CD4-positive, alpha-beta T cell treated with Interleukin-15 for 4 hours (primary cell): Measurements from ENCODE around the gene GUK1.

Experiments used
- DNase-seq: peaks from one replicate; pipeline ENCODE4 v3.0.0-alpha.2; 2020; ENCODE audit warnings: low spot score

Gene GUK1

DNA sequence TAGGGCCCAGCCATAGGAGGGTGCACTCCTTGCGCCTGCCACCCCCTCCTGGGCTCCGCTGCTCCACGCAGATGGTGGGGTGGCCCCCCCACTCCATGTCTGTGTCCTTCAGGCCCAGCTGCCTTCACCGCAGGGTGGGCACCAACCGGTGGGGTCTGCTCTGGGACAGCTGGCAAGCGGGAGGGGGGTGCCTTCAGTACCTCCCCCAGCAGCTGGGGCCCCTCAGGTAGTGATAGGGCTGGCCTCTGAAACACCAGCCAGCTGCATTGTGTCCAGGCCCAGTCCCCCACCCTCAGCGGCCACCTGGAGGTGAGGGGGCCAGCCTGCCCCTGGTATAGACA, 10.0 kb downstream of the GUK1 start:
- DNase-seq, result no peak

- DNase-seq, result no peak
These were observed 10.5 kb downstream of the GUK1 start for GRCh38 chr1:228150461-228151179.

- no peak for DNase-seq
These were observed 11.3 kb downstream of the GUK1 start for GRCh38 chr1:228151180-228151925.

DNA sequence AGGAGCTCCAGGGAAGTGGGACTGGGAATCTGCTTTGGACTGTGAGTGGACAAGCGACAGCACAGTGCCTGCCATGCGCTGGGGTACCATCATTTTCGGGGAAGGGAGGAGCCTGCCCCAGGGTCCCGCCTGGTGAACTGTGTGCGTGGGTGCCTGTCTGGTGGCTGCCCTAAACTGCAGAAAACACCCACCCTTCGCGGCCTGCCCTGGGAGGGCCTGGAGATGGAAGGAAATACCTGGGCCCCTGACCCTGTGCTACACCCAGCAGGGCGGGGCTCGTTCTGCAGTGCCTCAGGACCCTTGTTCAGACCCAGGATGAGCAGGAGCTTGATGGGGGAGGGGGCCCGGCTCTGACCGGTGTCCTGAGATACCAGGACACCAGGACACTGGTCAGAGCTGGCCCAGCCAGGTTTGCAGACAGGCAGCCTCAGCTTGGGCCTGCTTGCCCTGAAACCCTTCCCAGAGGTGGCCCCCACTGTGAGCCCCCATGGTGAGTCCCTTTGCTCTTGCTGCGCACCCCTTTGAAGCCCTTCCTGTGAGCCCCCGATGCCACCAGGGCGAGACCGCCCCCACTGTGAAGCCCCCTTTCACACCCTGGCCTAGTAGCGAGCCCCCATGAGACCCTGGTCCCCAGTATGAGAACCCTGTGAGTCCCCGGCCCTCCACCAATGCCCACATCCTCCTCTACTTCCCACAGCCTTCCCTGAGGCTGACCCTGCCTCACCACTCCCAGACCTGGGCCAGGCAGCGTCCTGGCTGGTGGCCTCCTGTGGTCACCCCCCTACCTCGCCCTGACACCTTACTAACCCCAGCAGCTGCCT, 12.2 kb downstream of the GUK1 start:
- no peak for DNase-seq

- no peak for DNase-seq
These were observed 12.8 kb downstream of the GUK1 start for GRCh38 chr1:228152918-228153258.

DNA sequence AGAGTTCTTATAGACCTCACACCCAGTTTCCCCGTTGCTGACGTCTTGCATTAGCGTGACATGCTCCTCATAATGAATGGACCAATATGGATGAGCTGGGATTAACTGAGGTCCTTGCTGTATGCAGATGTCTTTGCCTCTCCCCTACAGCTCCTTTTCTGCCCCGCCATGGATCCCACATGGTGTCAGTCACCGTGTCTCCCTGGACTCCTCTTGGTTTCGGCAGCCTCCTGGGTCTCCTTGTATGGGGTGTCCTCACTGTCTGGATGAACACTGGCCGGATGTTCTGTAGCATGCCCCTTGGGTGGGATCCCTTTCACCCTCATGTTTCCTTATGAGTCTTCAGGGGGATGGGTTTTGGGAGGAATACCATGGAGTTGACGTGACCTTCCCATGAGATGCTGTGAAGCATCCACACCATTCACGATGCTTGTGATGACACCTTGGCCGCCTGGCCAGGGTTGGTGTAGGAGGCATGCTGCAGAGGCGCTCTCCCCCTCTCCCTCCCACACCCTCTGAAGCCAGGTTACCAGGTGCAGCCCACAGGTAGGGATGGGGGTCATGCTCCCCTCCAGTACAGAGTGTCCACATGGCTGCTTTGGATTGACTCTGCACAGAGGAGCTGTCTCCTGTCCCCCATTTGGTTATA, 14.1 kb downstream of the GUK1 start:
- DNase-seq, result no peak

GRCh38 chr1:228154670-228155571, 14.8 kb downstream of the GUK1 start:
- no peak for DNase-seq

GRCh38 chr1:228155596-228156514, 15.8 kb downstream of the GUK1 start:
- no peak for DNase-seq

DNA sequence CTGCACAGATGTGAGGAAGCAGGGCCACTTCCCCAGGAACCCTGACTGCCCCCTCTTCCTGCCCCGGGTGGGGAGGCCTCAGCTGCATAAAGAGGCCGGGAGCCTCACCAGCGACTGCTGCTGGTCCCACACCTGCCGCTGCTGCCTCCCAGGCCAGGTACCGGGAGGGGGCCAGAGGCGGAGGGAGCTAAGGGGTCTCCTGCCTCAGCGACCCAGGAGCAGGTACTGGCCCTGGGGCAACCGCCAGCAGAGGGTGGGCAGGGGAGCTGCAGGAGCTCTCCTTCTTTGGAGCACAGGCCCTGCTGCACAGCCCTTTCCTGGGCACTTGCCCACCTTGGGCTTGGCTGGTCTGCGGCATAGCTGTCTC, 16.4 kb downstream of the GUK1 start:
- no peak for DNase-seq

DNA sequence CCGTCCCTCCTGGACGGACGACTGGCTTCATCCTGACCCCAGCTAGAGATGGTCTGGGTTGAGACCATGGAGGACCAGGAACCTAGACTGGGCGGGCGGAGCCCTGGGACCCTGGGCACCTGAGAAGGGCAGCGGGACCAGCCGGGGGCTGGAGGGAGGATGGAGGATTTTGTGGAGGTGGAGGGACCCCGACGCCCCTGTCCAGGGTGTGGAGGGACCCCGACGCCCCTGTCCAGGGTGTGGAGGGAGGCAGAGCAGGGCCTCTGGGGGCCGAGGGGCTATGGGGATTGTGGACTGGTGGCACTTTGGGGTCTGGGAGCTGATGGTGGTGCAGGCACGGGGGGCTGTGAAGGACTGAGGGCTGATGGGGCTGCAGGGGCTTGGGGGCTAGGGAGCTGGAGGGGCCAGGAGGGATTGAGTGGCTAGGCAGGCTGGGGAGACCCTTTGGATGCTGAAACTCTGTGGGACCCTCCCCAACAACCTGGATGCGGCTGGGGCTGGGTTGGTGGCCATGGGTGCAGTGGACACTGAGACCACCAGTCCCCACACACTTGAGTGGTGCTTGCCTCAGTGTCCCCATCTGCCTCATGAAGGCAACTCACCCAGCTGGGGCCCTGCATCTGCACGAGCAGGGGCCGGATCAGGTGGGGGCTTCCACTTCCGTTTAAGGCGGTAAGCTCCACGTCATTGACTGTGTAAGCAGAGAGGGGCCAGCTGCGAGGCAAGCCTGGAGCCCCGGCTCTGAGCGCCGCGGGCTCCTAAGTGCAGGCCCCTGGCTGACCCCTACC, 17.1 kb downstream of the GUK1 start:
- no peak for DNase-seq

DNA sequence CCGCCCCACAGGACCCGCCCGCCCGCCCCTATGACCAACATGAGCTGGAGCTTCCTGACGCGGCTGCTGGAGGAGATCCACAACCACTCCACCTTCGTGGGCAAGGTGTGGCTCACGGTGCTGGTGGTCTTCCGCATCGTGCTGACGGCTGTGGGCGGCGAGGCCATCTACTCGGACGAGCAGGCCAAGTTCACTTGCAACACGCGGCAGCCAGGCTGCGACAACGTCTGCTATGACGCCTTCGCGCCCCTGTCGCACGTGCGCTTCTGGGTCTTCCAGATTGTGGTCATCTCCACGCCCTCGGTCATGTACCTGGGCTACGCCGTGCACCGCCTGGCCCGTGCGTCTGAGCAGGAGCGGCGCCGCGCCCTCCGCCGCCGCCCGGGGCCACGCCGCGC, 17.6 kb downstream of the GUK1 start:
- no peak for DNase-seq

- no peak for DNase-seq
These were observed 18.3 kb downstream of the GUK1 start for GRCh38 chr1:228158151-228159007.

DNA sequence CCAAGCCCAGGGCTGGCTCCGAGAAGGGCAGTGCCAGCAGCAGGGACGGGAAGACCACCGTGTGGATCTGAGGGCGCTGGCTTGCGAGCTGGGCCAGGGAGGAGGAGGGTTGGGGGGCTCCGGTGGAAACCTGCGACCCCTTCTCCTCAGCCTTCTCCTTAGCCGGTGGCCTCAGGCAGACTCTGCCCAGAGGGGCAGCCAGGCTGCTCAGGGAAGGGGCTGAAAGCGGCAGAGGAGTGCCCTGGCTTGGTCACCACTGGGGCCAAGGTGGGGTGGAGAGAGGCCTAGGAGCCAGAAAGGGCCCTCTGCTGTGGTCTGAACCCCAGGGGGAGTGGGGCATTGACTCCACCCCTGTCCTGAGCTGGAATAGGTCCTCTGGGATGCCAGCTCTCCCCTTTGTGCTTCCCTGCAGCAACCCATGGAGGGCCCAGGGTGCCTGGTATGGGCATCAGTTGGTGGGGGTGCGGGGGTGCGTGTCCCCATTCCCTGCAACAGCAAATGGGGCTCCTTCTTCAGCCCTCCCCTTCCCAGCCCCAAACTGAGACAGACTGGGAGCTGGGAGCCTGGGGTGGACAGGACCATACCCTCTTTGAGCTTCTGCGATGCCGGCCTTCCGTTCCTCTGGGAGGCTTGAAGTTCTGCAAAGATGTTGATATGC, 19.1 kb downstream of the GUK1 start:
- DNase-seq, result no peak

- no peak for DNase-seq
These were observed 20.2 kb downstream of the GUK1 start for GRCh38 chr1:228160201-228160761.

DNA sequence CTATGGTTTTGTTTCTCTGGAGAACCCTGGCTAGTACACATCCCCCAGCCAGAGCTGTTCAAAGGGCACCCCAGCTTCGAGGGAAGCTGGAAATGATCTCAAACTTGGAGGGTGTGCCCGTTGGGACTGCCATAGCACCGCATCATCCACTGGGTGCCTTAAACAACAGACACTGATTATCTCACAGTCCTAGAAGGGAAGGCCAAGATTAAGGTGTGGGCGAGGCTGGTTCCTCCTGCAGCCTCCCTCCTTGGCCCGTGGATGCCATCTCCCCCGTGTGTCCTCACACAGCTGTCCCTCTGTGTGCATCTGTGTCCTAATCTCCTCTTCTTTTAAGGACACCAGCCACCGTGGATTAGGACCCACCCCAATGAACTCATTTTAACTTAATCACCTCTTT, 21.3 kb downstream of the GUK1 start:
- DNase-seq, result no peak

- DNase-seq, result no peak
These were observed 21.8 kb downstream of the GUK1 start for GRCh38 chr1:228161866-228162265.

GRCh38 chr1:228162286-228163006, 22.4 kb downstream of the GUK1 start:
- DNase-seq, result no peak
